ENCODE measurements around the gene NAA60. TPM values are rescaled to one million over a fixed set of nuclear protein-coding genes. Genes with fewer than 3 reads are reported as not detected.

NAA60 gene
- total and polyA plus RNA-seq, 10 donors, result 27.2 to 85.9 (median 46.3) TPM

DNA sequence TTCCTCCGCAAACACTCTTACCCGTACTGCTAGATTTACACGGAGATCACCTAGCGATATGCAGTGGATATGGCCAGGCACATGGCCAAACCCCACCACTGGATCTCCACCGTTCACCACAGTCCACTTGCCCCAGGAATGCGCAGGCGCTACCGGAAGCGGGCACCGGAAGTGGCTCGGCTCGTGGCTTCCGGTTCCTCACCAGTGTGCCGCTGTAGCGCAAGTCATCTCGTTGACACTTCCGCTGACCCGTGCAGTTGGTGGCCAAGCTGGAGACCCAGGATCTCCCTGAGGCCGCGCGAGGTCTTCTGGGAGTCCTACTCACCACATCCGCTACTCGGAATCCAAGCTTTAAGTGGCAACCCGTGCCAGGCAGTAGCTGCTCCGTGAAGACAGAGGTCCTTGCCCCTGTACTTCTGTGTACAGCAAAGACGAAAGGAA lies 11.7 kb upstream of the NAA60 start:
- DNase-seq, result peak; percentile 90

GRCh38 chr16:3434373-3434772 lies 9.1 kb upstream of the NAA60 start:
- H3K27me3 ChIP-seq (replicated peaks in 1 of 7), result peaks cover 0 to 19% (median 0%) of the 10 kb centered on the region in 7 donors
- DNase-seq, result no peak
- intact Hi-C loops (cut with DNase I; ENCODE audit: low total_unique reads), result no loop called here
- H3K4me1 ChIP-seq, result no peaks in the 10 kb centered on the region
- peaks cover 0 to 28% (median 18%) of the 10 kb centered on the region in 8 donors for H3K9me3 ChIP-seq
- no peak overlapping the region for H3K4me3 ChIP-seq
- H3K36me3 ChIP-seq, result peaks cover 0 to 67% (median 18%) of the 10 kb centered on the region in 6 donors
- H3K27ac ChIP-seq, result no peak overlapping the region
- no peak for TF ChIP-seq POLR2A (IDR thresholded peaks at IDR 0.05)
- TF ChIP-seq, protein P1, sequence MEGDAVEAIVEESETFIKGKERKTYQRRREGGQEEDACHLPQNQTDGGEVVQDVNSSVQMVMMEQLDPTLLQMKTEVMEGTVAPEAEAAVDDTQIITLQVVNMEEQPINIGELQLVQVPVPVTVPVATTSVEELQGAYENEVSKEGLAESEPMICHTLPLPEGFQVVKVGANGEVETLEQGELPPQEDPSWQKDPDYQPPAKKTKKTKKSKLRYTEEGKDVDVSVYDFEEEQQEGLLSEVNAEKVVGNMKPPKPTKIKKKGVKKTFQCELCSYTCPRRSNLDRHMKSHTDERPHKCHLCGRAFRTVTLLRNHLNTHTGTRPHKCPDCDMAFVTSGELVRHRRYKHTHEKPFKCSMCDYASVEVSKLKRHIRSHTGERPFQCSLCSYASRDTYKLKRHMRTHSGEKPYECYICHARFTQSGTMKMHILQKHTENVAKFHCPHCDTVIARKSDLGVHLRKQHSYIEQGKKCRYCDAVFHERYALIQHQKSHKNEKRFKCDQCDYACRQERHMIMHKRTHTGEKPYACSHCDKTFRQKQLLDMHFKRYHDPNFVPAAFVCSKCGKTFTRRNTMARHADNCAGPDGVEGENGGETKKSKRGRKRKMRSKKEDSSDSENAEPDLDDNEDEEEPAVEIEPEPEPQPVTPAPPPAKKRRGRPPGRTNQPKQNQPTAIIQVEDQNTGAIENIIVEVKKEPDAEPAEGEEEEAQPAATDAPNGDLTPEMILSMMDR (IDR thresholded peaks at IDR 0.05 in 8 of 11, conservative IDR thresholded peaks at IDR 0.05 in 3 of 11), result no peak
- no peak for TF ChIP-seq POLR2AphosphoS5 (IDR thresholded peaks at IDR 0.05)

More for the DNA sequence above, 11.7 kb upstream of the NAA60 start:
- Histone ChIP-seq H3K9me3 (peaks cover 0 to 19% (median 9%) of the 10 kb centered on the region in 8 donors), H3K36me3 (peaks cover 0 to 47% (median 9%) of the 10 kb centered on the region in 6 donors), H3K27me3 (replicated peaks in 1 of 7) (peaks cover 0 to 7% (median 0%) of the 10 kb centered on the region in 7 donors), H3K4me1 (no peaks in the 10 kb centered on the region), H3K27ac (peak overlapping the region in 4 of 8 donors; percentile 3 to 58 (median 43)), H3K4me3 (peak overlapping the region in 5 of 8 donors; percentile 1 to 55 (median 3))
- TF ChIP-seq POLR2AphosphoS5 (IDR thresholded peaks at IDR 0.05) (peak in 2 of 3 donors; percentile 37 to 77), POLR2A (IDR thresholded peaks at IDR 0.05) (no peak)
- TF ChIP-seq, protein P1 (IDR thresholded peaks at IDR 0.05 in 8 of 11, conservative IDR thresholded peaks at IDR 0.05 in 3 of 11), result no peak
- WGBS, 5 donors, result 43 to 67% (median 62%) methylated on average over 26 of the region's 26 CpGs
- intact Hi-C loops (cut with DNase I; ENCODE audit: low total_unique reads), result no loop called here

- WGBS, 5 donors, result 85 to 93% (median 90%) methylated on average over 4 of the region's 4 CpGs
Measured at GRCh38 chr16:3439637-3440036, 3.8 kb upstream of the NAA60 start.

GRCh38 chr16:3444032-3444388 lies 530 bp downstream of the NAA60 start:
- intact Hi-C loops (cut with DNase I; ENCODE audit: low total_unique reads), result no loop called here
- H3K36me3 ChIP-seq, result peaks cover 0 to 51% (median 15%) of the 10 kb centered on the region in 6 donors
- TF ChIP-seq POLR2A (IDR thresholded peaks at IDR 0.05), result no peak
- TF ChIP-seq POLR2AphosphoS5 (IDR thresholded peaks at IDR 0.05), result no peak
- TF ChIP-seq, protein P1 (IDR thresholded peaks at IDR 0.05 in 8 of 11, conservative IDR thresholded peaks at IDR 0.05 in 3 of 11), result peak in 1 of 11 experiments; percentile 5
- 19 to 61% (median 49%) methylated on average over 8 to 10 of the region's 10 CpGs for WGBS, 5 donors
- peak overlapping the region; percentile 29 to 90 (median 81) for H3K27ac ChIP-seq
- H3K4me3 ChIP-seq, result peak overlapping the region; percentile 39 to 70 (median 58)
- peaks cover 0 to 1% (median 0%) of the 10 kb centered on the region in 7 donors for H3K27me3 ChIP-seq (replicated peaks in 1 of 7)
- DNase-seq, result no peak
- H3K4me1 ChIP-seq, result peaks cover 6 to 33% (median 13%) of the 10 kb centered on the region in 6 donors
- H3K9me3 ChIP-seq, result peaks cover 0 to 26% (median 18%) of the 10 kb centered on the region in 8 donors

More at GRCh38 chr16:3439637-3440036, 3.8 kb upstream of the NAA60 start:
- intact Hi-C loops (cut with DNase I; ENCODE audit: low total_unique reads), result no loop called here
- Histone ChIP-seq H3K4me3 (no peak overlapping the region), H3K27me3 (replicated peaks in 1 of 7) (peaks cover 0 to 19% (median 0%) of the 10 kb centered on the region in 7 donors), H3K27ac (no peak overlapping the region), H3K9me3 (peaks cover 0 to 33% (median 22%) of the 10 kb centered on the region in 8 donors), H3K4me1 (peaks cover 2 to 21% (median 7%) of the 10 kb centered on the region in 6 donors), H3K36me3 (peaks cover 0 to 67% (median 23%) of the 10 kb centered on the region in 6 donors)
- DNase-seq, result no peak
- TF ChIP-seq, protein P1 (IDR thresholded peaks at IDR 0.05 in 8 of 11, conservative IDR thresholded peaks at IDR 0.05 in 3 of 11), result no peak
- TF ChIP-seq POLR2AphosphoS5 (IDR thresholded peaks at IDR 0.05), result no peak
- no peak for TF ChIP-seq POLR2A (IDR thresholded peaks at IDR 0.05)
